ENCODE data around the gene NFATC3. TPM values are rescaled to one million over a fixed set of nuclear protein-coding genes. Genes with fewer than 3 reads are reported as not detected.
"Not testable (repeated sequence)": the region's sequence is repeated elsewhere in the genome, so short reads cannot be mapped to it uniquely, and the experiment has no call there.

The NFATC3 gene
- total RNA-seq, 2 donors from 2014 or later = 15.5 to 19.5 TPM

DNA sequence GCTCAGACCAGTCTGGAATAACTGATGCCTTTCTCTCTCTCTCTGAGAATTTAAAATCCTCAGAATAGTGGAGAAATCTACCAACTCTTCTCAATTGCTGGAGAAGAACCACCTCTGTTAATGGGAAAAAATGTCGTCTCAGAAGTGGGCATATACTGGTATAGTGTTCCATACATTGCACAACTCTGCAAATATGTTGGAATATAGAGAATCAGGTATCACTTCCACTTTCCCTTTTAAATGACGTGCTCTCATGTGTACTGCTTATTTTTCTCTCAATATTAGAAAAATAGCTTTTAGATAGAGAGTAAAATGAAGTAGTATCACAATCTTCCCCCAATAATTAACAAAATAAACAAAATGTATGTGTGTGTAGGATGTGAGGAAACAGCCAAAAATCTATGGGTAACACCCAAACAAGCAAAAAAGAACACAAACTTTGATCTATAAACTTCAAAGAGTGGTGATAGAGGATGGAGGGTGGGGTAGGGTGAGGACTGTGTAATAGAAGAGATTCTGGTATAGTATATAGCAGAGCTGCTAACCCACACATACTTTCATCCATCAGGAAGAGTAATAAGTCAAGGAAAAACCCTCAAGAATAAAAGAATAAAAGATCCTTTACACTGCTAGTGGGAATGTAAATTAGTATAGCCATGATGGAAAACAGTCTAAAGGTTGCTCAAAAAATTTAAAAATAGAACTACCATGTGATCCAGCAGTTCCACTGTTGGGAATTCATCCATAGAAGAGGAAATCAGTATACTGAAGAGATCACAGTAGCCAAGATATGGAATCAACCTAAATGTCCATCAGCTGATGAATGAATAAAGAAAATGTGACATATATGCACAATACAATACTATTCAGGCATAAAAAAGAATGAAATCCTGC is 46.9 kb downstream of the NFATC3 start:
- no peaks in the 10 kb centered on the region for H3K27me3 ChIP-seq
- H3K27ac ChIP-seq = no peak overlapping the region
- ATAC-seq (no peak), DNase-seq (no peak)
- 78 to 96% methylated on average over 2 of the region's 2 CpGs for WGBS, 2 donors
- H3K4me3 ChIP-seq = no peak overlapping the region
- H3K36me3 ChIP-seq (replicated peaks in 1 of 2; ENCODE audit: insufficient read depth in 1 of 2, low read depth in 2 of 2) = no peaks in the 10 kb centered on the region
- TF ChIP-seq POLR2A (IDR thresholded peaks at IDR 0.05) (no peak), CTCF (IDR thresholded peaks at IDR 0.05) (no peak)
- no peaks in the 10 kb centered on the region for H3K4me1 ChIP-seq
- intact Hi-C loops (cut with DNase I) = no loop called here
- no peaks in the 10 kb centered on the region for H3K9me3 ChIP-seq

- H3K27ac ChIP-seq; H3K9me3 ChIP-seq; DNase-seq; intact Hi-C loops (cut with DNase I); H3K4me1 ChIP-seq; H3K36me3 ChIP-seq (replicated peaks in 1 of 2; ENCODE audit: insufficient read depth in 1 of 2, low read depth in 2 of 2); ATAC-seq; H3K27me3 ChIP-seq; H3K4me3 ChIP-seq: not testable (repeated sequence)
- 92 to 97% methylated on average over 4 of the region's 4 CpGs for WGBS, 2 donors
These were observed 47.8 kb downstream of the NFATC3 start for GRCh38 chr16:68133000-68133399.

- H3K9me3 ChIP-seq = no peaks in the 10 kb centered on the region
- H3K4me1 ChIP-seq = no peaks in the 10 kb centered on the region
- H3K4me3 ChIP-seq = no peak overlapping the region
- intact Hi-C loops (cut with DNase I) = no loop called here
- no peaks in the 10 kb centered on the region for H3K27me3 ChIP-seq
- ATAC-seq = no peak
- no peaks in the 10 kb centered on the region for H3K36me3 ChIP-seq (replicated peaks in 1 of 2; ENCODE audit: insufficient read depth in 1 of 2, low read depth in 2 of 2)
- H3K27ac ChIP-seq = no peak overlapping the region
- no peak for DNase-seq
- 76 to 86% methylated on average over 1 of the region's 1 CpG for WGBS, 2 donors
- TF ChIP-seq POLR2A (IDR thresholded peaks at IDR 0.05) = no peak
- TF ChIP-seq CTCF (IDR thresholded peaks at IDR 0.05) = no peak
These were observed 49.5 kb downstream of the NFATC3 start for GRCh38 chr16:68134644-68135043.

DNA sequence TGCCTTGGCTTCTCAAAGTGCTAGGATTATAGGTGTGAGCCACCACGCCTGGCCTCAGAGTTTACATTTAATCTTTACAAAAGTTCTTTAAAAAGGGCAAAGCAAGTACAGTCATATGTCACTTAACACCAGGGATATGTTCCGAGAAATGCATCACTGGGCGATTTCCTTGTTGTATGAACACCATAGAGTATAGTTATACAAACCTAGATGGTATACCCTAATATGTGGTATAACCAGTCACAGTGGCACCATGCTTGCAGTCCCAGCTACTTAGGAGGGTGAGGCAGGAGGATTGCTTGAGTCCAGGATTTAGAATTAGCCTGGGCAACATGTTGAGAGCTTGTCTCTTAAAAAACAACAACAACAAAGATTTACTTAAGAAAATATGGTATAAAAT is 51.3 kb downstream of the NFATC3 start:
- DNase-seq (no peak), ATAC-seq (no peak)
- Histone ChIP-seq H3K4me3 (no peak overlapping the region), H3K27ac (no peak overlapping the region), H3K27me3 (no peaks in the 10 kb centered on the region), H3K4me1 (no peaks in the 10 kb centered on the region), H3K36me3 (replicated peaks in 1 of 2; ENCODE audit: insufficient read depth in 1 of 2, low read depth in 2 of 2) (no peaks in the 10 kb centered on the region), H3K9me3 (no peaks in the 10 kb centered on the region)
- 92 to 94% methylated on average over 3 of the region's 3 CpGs for WGBS, 2 donors
- TF ChIP-seq POLR2A (IDR thresholded peaks at IDR 0.05) (no peak), CTCF (IDR thresholded peaks at IDR 0.05) (no peak)
- intact Hi-C loops (cut with DNase I) = no loop called here

DNA sequence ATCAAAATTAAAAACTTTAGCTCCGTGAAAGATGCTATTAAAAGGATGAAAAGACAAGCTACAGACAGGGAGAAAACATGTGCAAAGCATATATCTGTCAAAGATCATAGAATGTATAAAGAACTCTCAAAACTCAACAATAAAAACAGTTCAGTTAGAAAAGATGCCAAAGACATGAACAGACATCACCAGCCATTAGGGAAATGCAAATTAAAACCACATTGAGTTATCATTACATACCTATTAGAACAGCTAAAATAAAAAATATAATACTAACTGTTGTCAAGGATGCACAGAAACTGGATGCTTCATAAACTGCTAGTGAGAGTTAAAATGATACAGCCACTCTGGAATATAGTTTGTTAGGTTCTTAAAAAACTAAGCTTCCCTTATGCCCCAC is 58.8 kb downstream of the NFATC3 start:
- 73 to 86% methylated on average over 1 of the region's 1 CpG for WGBS, 2 donors

More for the DNA sequence above, 58.8 kb downstream of the NFATC3 start:
- TF ChIP-seq POLR2A (IDR thresholded peaks at IDR 0.05) (no peak), CTCF (IDR thresholded peaks at IDR 0.05) (no peak)
- intact Hi-C loops (cut with DNase I) = no loop called here
- no peaks in the 10 kb centered on the region for H3K27me3 ChIP-seq
- H3K27ac ChIP-seq = no peak overlapping the region
- ATAC-seq (no peak), DNase-seq (no peak)
- H3K4me1 ChIP-seq = peaks cover 7% of the 10 kb centered on the region
- H3K4me3 ChIP-seq = no peak overlapping the region
- H3K9me3 ChIP-seq = no peaks in the 10 kb centered on the region
- H3K36me3 ChIP-seq (replicated peaks in 1 of 2; ENCODE audit: insufficient read depth in 1 of 2, low read depth in 2 of 2) = no peaks in the 10 kb centered on the region

All from body of pancreas (tissue), 4 donors.